ENCODE data around the gene LPXN. TPM values are rescaled to one million over a fixed set of nuclear protein-coding genes. Genes with fewer than 3 reads are reported as not detected.
"Not testable (repeated sequence)": the region's sequence is repeated elsewhere in the genome, so short reads cannot be mapped to it uniquely, and the experiment has no call there.

LPXN gene
- polyA plus RNA-seq, 1 experiment, result 12.3 TPM

DNA sequence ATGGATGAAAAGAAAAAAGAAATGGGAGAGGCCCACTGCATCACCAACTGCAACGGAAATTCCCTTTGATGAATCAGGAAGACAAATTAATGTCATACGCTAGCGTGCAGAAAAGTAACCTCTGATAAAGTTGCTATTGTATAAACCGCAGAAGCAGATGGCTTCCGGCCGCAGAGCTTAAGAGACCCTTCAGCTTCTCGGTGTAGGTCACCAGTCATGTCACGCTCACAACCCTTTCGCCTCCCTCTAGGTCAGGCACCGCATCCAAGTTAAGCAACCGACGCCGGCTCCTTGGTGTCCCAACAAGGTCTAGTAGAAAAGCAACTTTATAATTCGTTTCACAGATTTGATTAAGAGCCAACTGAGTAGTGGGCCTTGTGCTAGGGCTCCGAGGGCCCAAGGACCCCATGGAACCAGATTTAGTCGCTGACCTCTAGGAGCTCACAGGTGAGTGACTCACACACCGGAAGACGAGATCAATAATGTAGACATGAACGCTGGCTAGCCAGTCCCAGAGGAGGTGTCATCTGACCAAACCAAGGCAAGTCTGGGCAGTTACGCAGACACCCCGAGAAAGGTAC lies 2.0 kb upstream of the LPXN start:
- TF ChIP-seq, protein P1, sequence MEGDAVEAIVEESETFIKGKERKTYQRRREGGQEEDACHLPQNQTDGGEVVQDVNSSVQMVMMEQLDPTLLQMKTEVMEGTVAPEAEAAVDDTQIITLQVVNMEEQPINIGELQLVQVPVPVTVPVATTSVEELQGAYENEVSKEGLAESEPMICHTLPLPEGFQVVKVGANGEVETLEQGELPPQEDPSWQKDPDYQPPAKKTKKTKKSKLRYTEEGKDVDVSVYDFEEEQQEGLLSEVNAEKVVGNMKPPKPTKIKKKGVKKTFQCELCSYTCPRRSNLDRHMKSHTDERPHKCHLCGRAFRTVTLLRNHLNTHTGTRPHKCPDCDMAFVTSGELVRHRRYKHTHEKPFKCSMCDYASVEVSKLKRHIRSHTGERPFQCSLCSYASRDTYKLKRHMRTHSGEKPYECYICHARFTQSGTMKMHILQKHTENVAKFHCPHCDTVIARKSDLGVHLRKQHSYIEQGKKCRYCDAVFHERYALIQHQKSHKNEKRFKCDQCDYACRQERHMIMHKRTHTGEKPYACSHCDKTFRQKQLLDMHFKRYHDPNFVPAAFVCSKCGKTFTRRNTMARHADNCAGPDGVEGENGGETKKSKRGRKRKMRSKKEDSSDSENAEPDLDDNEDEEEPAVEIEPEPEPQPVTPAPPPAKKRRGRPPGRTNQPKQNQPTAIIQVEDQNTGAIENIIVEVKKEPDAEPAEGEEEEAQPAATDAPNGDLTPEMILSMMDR (IDR thresholded peaks at IDR 0.05; ENCODE audit: low read depth, low read length), result no peak
- DNase-seq (ENCODE audit: low read depth, low spot score), result peak; percentile 77
- CTCF ChIA-PET, result interaction anchor here (1.0 to 5.5 kb wide), 10 partner anchors 10 to 211 kb away, joined by 3 to 60 read pairs (median 15); no protein-coding TSS in a partner anchor
- Histone ChIP-seq H3K4me3 (ENCODE audit: low read depth, low read length) (peak overlapping the region; percentile 94), H3K9me3 (ENCODE audit: control insufficient read depth, insufficient read depth, low read length) (no peaks in the 10 kb centered on the region), H3K27ac (ENCODE audit: low read depth, low read length) (peak overlapping the region; percentile 100), H3K27me3 (ENCODE audit: control insufficient read depth, insufficient read depth, low read length) (no peaks in the 10 kb centered on the region)
- POLR2A ChIA-PET, result interaction anchor here (2.5 kb wide), 1 partner anchor 50 kb away, joined by 10 read pairs; no protein-coding TSS in a partner anchor

DNA sequence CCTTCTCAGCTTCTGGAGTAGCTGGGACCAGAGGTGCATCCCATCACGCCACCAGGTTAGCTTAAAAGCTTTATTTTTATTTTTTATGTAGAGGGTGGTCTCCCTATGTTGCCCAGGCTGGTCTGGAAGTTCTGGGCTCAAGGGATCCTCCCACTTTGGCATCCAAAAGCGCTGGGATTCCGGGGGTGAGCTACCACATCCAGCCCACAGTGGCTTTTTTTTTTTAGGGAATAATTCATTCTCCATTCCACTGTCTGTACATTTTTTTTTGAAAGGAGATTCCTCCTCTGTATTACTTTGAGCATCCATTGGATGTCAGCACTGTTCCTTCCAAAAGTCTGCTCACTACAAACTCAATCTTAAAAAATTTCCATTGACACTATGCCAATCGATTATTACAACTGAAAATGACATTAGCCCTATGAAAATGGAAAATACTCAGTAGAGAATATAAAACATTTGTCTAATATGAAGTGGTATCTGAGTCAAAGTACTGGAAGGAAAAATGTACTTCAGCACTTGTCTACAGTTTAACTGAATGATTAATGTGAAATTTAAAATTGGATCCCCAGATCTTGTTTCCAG lies 1.3 kb upstream of the LPXN start:
- CTCF ChIA-PET, result interaction anchor here (0.6 to 5.5 kb wide), 27 partner anchors 9 to 862 kb away, joined by 3 to 60 read pairs (median 3); partner anchors contain the start of gene DTX4
- TF ChIP-seq, protein P1 (IDR thresholded peaks at IDR 0.05; ENCODE audit: low read depth, low read length), result peak; percentile 53

DNA sequence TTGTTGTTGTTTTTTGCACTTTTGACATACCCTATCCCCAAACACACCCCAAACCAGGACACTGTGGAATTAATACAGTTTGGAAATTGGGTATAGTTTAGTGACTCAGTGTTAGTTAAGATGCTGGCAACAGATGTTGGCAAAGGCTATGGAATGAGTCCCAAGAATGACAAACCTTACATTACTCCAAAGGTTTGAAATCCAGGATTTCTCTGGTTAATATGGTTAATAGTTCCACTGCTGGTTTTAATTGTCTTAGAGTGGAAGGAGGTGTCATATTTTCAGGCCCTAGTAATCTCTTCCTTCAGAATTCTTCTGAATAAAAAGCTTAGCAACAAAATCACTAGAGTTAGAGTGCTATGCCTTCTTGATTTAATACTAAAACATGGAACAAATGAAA lies 775 bp downstream of the LPXN start:
- Histone ChIP-seq H3K27me3 (ENCODE audit: control insufficient read depth, insufficient read depth, low read length) (no peaks in the 10 kb centered on the region), H3K27ac (ENCODE audit: low read depth, low read length) (no peak overlapping the region), H3K9me3 (ENCODE audit: control insufficient read depth, insufficient read depth, low read length) (no peaks in the 10 kb centered on the region), H3K4me3 (ENCODE audit: low read depth, low read length) (no peak overlapping the region)
- TF ChIP-seq, protein P1 (IDR thresholded peaks at IDR 0.05; ENCODE audit: low read depth, low read length), result no peak
- no peak for DNase-seq (ENCODE audit: low read depth, low spot score)
- ChIA-PET CTCF (no interaction called here), POLR2A (no interaction called here)

More for the DNA sequence above, 1.3 kb upstream of the LPXN start:
- POLR2A ChIA-PET, result interaction anchor here (0.7 to 2.5 kb wide), 2 partner anchors 13 to 50 kb away, joined by 3 to 10 read pairs; no protein-coding TSS in a partner anchor
- no peaks in the 10 kb centered on the region for H3K27me3 ChIP-seq (ENCODE audit: control insufficient read depth, insufficient read depth, low read length)
- H3K27ac ChIP-seq (ENCODE audit: low read depth, low read length), result peak overlapping the region; percentile 100
- no peak for DNase-seq (ENCODE audit: low read depth, low spot score)
- H3K4me3 ChIP-seq (ENCODE audit: low read depth, low read length), result peak overlapping the region; percentile 94
- no peaks in the 10 kb centered on the region for H3K9me3 ChIP-seq (ENCODE audit: control insufficient read depth, insufficient read depth, low read length)

DNA sequence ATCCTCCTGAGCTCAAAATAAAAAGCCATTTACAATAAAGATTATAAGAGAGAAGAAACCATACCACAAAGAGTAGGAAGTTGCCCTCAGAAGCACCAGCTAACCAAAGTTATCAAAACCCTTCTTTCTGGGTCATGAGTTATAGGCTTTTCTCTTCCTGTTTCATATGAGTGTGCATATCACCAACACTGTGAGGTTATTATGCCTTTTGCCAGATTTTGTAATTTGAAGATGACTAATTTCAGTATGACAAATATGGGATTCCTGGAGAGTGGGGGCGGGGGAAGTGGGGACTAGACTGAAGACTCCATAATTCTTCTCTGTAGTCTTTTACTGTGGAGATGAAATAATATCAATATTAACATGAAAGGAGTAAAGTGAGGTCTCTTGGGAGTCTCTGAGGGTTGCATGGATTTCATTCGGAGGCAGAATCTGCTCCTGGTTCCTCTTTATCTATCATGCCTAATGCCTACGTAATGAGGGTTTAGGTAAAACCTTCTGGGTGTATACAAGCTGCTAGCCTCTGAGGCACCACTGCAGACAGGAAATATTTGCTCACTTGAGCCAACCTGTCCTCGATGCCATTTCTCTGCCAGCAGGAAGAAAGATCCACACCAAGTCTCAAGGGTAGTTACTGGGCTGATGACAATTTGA lies 2.1 kb downstream of the LPXN start:
- Histone ChIP-seq H3K27ac (ENCODE audit: low read depth, low read length) (no peak overlapping the region), H3K9me3 (ENCODE audit: control insufficient read depth, insufficient read depth, low read length) (no peaks in the 10 kb centered on the region), H3K4me3 (ENCODE audit: low read depth, low read length) (no peak overlapping the region), H3K27me3 (ENCODE audit: control insufficient read depth, insufficient read depth, low read length) (no peaks in the 10 kb centered on the region)
- CTCF ChIA-PET, result interaction anchor here (0.7 to 0.9 kb wide), 3 partner anchors 13 to 214 kb away, joined by 3 to 5 read pairs (median 4); no protein-coding TSS in a partner anchor
- TF ChIP-seq, protein P1 (IDR thresholded peaks at IDR 0.05; ENCODE audit: low read depth, low read length), result no peak
- POLR2A ChIA-PET, result interaction anchor here (0.5 to 0.6 kb wide), 2 partner anchors 117 to 906 kb away, joined by 3 to 5 read pairs; no protein-coding TSS in a partner anchor
- DNase-seq (ENCODE audit: low read depth, low spot score), result peak; percentile 21

DNA sequence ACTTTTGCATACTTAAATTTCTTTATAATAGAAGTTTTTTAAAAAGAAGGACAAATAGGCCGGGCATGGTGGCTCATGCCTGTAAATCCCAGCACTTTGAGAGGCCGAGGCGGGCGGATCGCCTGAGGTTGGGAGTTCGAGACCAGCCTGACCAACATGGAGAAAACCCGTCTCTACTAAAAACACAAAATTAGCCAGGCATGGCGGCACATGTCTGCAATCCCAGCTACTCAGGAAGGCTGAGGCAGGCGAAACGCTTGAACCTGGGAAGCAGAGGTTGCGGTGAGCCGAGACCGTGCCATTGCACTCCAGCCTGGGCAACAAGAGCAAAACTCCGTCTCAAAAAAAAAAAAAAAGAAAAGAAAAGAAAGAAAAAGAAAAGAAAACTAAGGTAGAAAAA lies 2.8 kb downstream of the LPXN start:
- not testable (repeated sequence) for H3K27me3 ChIP-seq (ENCODE audit: control insufficient read depth, insufficient read depth, low read length); H3K4me3 ChIP-seq (ENCODE audit: low read depth, low read length); H3K9me3 ChIP-seq (ENCODE audit: control insufficient read depth, insufficient read depth, low read length); DNase-seq (ENCODE audit: low read depth, low spot score)
- ChIA-PET POLR2A (interaction anchor here (0.5 kb wide), 1 partner anchor 118 kb away, joined by 3 read pairs; no protein-coding TSS in a partner anchor), CTCF (interaction anchor here (0.7 to 0.9 kb wide), 3 partner anchors 13 to 214 kb away, joined by 3 to 5 read pairs (median 4); no protein-coding TSS in a partner anchor)
- peak overlapping the region; percentile 22 for H3K27ac ChIP-seq (ENCODE audit: low read depth, low read length)

Data from AG04450 (cell line).